SK-N-SH (cell line): Measurements from ENCODE around the gene SOD1. TPM values are rescaled to one million over a fixed set of nuclear protein-coding genes. Genes with fewer than 3 reads are reported as not detected.

ENCODE experiments used
- CTCF ChIA-PET: fragments of 300-600, 350-600 bp; formaldehyde crosslinking; extraction: SDS; loops from one replicate; lab custom pipeline; 2021; lab: Yijun Ruan, JAX
- POLR2A ChIA-PET: fragments of 350-600 bp; sonication (Branson Sonifier 250); formaldehyde crosslinking; extraction: SDS; loops from one replicate; lab custom pipeline; 2020; ENCODE audit warnings: antibody characterized with exemption, inconsistent platforms; lab: Yijun Ruan, JAX
- DNase-seq: peaks from one replicate; pipeline ENCODE4 v3.0.0; 2012
- H2AFZ ChIP-seq: fragments of 200-600 bp; sonication (generic); 2 replicates; pipeline ENCODE4 v1.8.1; 2016; ENCODE audit warnings: antibody characterized with exemption, mild to moderate bottlenecking, low read depth
- H3F3A ChIP-seq: fragments of 200-600 bp; sonication (generic); replicated peaks from 2 replicates; pipeline ENCODE3; 2016; ENCODE audit warnings: antibody characterized with exemption, mild to moderate bottlenecking; ENCODE audit not compliant: insufficient read depth
- H3K27ac ChIP-seq, 2 experiments: fragments of 200-500 bp in 1 of 2; fragments of 200-600 bp in 1 of 2; sonication (Bioruptor generic) in 1 of 2; sonication (generic), shearing (Covaris generic) in 1 of 2; 2 replicates each; pipeline versions ENCODE4 v1.5.1 to v1.6.1; 2014 to 2016; ENCODE audit warnings: low read depth in 2 of 2, inconsistent platforms in 1 of 2, low read length in 1 of 2, mild to moderate bottlenecking in 1 of 2, mixed read lengths in 1 of 2
- H3K27me3 ChIP-seq: fragments of 200-600 bp; sonication (generic), shearing (Covaris generic); 2 replicates; pipeline ENCODE4 v1.6.1; 2016; ENCODE audit warnings: mixed run types; ENCODE audit not compliant: insufficient read depth
- H3K36me3 ChIP-seq, 2 experiments: fragments of 200-500 bp in 1 of 2; fragments of 200-600 bp in 1 of 2; sonication (Bioruptor generic) in 1 of 2; sonication (generic) in 1 of 2; replicated peaks in 1 of 2; 2 replicates each; pipeline versions ENCODE3 to v1.5.1; 2014 to 2016; ENCODE audit warnings: low read length in 1 of 2, mild to moderate bottlenecking in 1 of 2; ENCODE audit not compliant: insufficient read depth in 2 of 2, control insufficient read depth in 1 of 2
- H3K4me1 ChIP-seq, 2 experiments: fragments of 200-500 bp in 1 of 2; fragments of 200-600 bp in 1 of 2; sonication (Bioruptor generic) in 1 of 2; sonication (generic), shearing (Covaris generic) in 1 of 2; 2 replicates each; pipeline versions ENCODE4 v1.5.1 to v1.6.1; 2014 to 2016; ENCODE audit warnings: low read depth in 1 of 2, low read length in 1 of 2, mixed run types in 1 of 2; ENCODE audit not compliant: insufficient read depth in 2 of 2, control insufficient read depth in 1 of 2
- H3K4me2 ChIP-seq: fragments of 200-600 bp; sonication (generic), shearing (Covaris generic); 2 replicates; pipeline ENCODE4 v1.6.1; 2017; ENCODE audit warnings: mixed run types
- H3K4me3 ChIP-seq, 2 experiments: fragments of 200-500 bp in 1 of 2; fragments of 200-600 bp in 1 of 2; sonication (Bioruptor generic) in 1 of 2; sonication (generic), shearing (Covaris generic) in 1 of 2; 2 replicates each; pipeline versions ENCODE4 v1.5.1 to v1.8.1; 2014 to 2016; ENCODE audit warnings: low read depth in 2 of 2, inconsistent platforms in 1 of 2, low read length in 1 of 2, mild to moderate bottlenecking in 1 of 2, mixed read lengths in 1 of 2, moderate library complexity in 1 of 2
- H3K79me2 ChIP-seq: fragments of 200-600 bp; sonication (generic); 2 replicates; pipeline ENCODE4 v1.8.1; 2017; ENCODE audit warnings: mild to moderate bottlenecking; ENCODE audit not compliant: insufficient read depth
- H3K9ac ChIP-seq: fragments of 200-600 bp; sonication (generic); 2 replicates; pipeline ENCODE4 v1.6.1; 2017; ENCODE audit warnings: mixed run types
- H3K9me2 ChIP-seq: fragments of 200-600 bp; sonication (generic); 2 replicates; pipeline ENCODE4 v1.6.1; 2017; ENCODE audit warnings: mixed run types
- H3K9me3 ChIP-seq: fragments of 200-600 bp; sonication (generic); 2 replicates; pipeline ENCODE4 v1.6.1; 2017; ENCODE audit warnings: mixed run types, mild to moderate bottlenecking, moderate library complexity
- H4K20me1 ChIP-seq: fragments of 200-600 bp; sonication (generic); 2 replicates; pipeline ENCODE4 v1.6.1; 2017; ENCODE audit warnings: mild to moderate bottlenecking, mixed run types; ENCODE audit not compliant: insufficient read depth
- CHD2 ChIP-seq: fragments of 150-350 bp; IDR thresholded peaks from 2 replicates; pipeline ENCODE4 v1.6.1; 2018; ENCODE audit warnings: low read length; ENCODE audit not compliant: partially characterized antibody
- FOSL2 ChIP-seq: IDR thresholded peaks from 2 replicates; pipeline ENCODE4 v1.4.0; 2012; ENCODE audit warnings: low read depth, mild to moderate bottlenecking, moderate library complexity, borderline replicate concordance
- MXI1 ChIP-seq: IDR thresholded peaks from 2 replicates; pipeline ENCODE4 v1.6.1; 2012; ENCODE audit warnings: mild to moderate bottlenecking, low read depth, low read length, improper control_type of control experiment
- NRF1 ChIP-seq: IDR thresholded peaks from 2 replicates; pipeline ENCODE4 v1.6.1; 2012; ENCODE audit warnings: low read depth, mild to moderate bottlenecking, low read length
- TEAD4 ChIP-seq: IDR thresholded peaks from 2 replicates; pipeline ENCODE4 v1.4.0; 2012; ENCODE audit warnings: mild to moderate bottlenecking, borderline replicate concordance; ENCODE audit not compliant: insufficient read depth
- YY1 ChIP-seq: IDR thresholded peaks from 2 replicates; pipeline ENCODE4 v1.4.0; 2012; ENCODE audit warnings: low read depth, mild to moderate bottlenecking
- WGBS: methylation state at CpG from one replicate; pipeline ENCODE4 v1.1.6; 2017; ENCODE audit warnings: low lambda C conversion rate; 5-methylcytosine and 5-hydroxymethylcytosine counted together
- polyA plus RNA-seq, 3 experiments: library from polyadenylated mRNA; depleted of rRNA; stranded (reverse); fragments of >200 nt; gene quantifications; 2 replicates each; pipeline ENCODE4 v1.2.3, GENCODE V29; 2012
- TF ChIP-seq, protein P1 (sequence below): fragments of 200-600 bp; sonication (generic); IDR thresholded peaks from 2 replicates; pipeline ENCODE4 v1.6.1; 2017; ENCODE audit warnings: antibody characterized with exemption, mild to moderate bottlenecking, moderate library complexity
- TF ChIP-seq, protein P2 (sequence below): IDR thresholded peaks from 2 replicates; pipeline ENCODE4 v1.6.1; 2012; ENCODE audit warnings: mild to moderate bottlenecking, low read depth, low read length, moderate library complexity
- TF ChIP-seq, protein P3 (sequence below): IDR thresholded peaks from 2 replicates; pipeline ENCODE4; 2012
- TF ChIP-seq, protein P4 (sequence below): IDR thresholded peaks from 2 replicates; pipeline ENCODE4 v1.4.0; 2012; ENCODE audit warnings: low read depth

Gene SOD1
- polyA plus RNA-seq, 1 of the 3 experiments (the other 2 are of a cell fraction) = 572 TPM

DNA sequence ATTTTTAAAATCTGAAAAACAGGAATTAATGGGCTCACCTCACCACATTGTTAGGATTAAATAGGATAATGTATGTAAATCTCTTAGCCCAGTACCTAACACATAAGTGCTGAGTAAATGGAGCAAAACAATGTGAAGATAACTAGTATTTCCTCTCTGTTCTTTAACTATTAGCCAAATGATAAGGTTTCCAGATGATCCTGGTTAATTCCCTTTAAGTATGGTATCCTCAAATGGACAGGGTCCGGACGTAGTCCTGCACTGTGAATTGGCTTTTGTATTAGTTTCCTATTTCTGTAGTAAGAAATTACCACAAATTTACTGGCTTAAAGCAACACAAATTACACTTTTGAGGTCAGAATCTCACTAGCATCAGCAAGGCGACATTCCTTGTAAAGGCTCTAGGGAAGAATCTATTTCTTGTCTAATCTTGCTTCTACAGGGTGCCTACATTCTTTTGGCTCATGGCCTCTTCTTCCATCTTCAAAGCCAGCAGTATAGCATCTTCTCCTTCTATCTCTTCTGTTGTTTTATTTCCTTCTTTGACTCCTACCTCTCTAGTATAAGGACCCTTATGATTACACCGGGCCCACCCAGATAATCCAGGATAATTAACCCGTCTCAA lies 55.4 kb downstream of the SOD1 start:
- no peaks in the 10 kb centered on the region for H3K9me3 ChIP-seq
- TF ChIP-seq, protein P1, sequence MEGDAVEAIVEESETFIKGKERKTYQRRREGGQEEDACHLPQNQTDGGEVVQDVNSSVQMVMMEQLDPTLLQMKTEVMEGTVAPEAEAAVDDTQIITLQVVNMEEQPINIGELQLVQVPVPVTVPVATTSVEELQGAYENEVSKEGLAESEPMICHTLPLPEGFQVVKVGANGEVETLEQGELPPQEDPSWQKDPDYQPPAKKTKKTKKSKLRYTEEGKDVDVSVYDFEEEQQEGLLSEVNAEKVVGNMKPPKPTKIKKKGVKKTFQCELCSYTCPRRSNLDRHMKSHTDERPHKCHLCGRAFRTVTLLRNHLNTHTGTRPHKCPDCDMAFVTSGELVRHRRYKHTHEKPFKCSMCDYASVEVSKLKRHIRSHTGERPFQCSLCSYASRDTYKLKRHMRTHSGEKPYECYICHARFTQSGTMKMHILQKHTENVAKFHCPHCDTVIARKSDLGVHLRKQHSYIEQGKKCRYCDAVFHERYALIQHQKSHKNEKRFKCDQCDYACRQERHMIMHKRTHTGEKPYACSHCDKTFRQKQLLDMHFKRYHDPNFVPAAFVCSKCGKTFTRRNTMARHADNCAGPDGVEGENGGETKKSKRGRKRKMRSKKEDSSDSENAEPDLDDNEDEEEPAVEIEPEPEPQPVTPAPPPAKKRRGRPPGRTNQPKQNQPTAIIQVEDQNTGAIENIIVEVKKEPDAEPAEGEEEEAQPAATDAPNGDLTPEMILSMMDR = no peak
- TF ChIP-seq, protein P2, sequence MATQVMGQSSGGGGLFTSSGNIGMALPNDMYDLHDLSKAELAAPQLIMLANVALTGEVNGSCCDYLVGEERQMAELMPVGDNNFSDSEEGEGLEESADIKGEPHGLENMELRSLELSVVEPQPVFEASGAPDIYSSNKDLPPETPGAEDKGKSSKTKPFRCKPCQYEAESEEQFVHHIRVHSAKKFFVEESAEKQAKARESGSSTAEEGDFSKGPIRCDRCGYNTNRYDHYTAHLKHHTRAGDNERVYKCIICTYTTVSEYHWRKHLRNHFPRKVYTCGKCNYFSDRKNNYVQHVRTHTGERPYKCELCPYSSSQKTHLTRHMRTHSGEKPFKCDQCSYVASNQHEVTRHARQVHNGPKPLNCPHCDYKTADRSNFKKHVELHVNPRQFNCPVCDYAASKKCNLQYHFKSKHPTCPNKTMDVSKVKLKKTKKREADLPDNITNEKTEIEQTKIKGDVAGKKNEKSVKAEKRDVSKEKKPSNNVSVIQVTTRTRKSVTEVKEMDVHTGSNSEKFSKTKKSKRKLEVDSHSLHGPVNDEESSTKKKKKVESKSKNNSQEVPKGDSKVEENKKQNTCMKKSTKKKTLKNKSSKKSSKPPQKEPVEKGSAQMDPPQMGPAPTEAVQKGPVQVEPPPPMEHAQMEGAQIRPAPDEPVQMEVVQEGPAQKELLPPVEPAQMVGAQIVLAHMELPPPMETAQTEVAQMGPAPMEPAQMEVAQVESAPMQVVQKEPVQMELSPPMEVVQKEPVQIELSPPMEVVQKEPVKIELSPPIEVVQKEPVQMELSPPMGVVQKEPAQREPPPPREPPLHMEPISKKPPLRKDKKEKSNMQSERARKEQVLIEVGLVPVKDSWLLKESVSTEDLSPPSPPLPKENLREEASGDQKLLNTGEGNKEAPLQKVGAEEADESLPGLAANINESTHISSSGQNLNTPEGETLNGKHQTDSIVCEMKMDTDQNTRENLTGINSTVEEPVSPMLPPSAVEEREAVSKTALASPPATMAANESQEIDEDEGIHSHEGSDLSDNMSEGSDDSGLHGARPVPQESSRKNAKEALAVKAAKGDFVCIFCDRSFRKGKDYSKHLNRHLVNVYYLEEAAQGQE = no peak
- TF ChIP-seq, protein P3, sequence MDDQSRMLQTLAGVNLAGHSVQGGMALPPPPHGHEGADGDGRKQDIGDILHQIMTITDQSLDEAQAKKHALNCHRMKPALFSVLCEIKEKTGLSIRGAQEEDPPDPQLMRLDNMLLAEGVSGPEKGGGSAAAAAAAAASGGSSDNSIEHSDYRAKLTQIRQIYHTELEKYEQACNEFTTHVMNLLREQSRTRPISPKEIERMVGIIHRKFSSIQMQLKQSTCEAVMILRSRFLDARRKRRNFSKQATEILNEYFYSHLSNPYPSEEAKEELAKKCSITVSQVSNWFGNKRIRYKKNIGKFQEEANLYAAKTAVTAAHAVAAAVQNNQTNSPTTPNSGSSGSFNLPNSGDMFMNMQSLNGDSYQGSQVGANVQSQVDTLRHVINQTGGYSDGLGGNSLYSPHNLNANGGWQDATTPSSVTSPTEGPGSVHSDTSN = no peak
- no peak for TF ChIP-seq NRF1
- TF ChIP-seq, protein P4, sequence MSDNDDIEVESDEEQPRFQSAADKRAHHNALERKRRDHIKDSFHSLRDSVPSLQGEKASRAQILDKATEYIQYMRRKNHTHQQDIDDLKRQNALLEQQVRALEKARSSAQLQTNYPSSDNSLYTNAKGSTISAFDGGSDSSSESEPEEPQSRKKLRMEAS = no peak
- no peak for TF ChIP-seq MXI1
- no peak for TF ChIP-seq YY1
- no peak for TF ChIP-seq TEAD4
- no peak for TF ChIP-seq FOSL2
- TF ChIP-seq CHD2 = no peak
- H3K36me3 ChIP-seq = no peaks in the 10 kb centered on the region
- H3K9ac ChIP-seq = no peak overlapping the region
- peak overlapping the region; percentile 18 to 39 for H3K27ac ChIP-seq
- H2AFZ ChIP-seq = no peak overlapping the region
- H3K79me2 ChIP-seq = peaks cover 100% of the 10 kb centered on the region
- H3K4me2 ChIP-seq = peak overlapping the region; percentile 26
- peaks cover 4 to 30% of the 10 kb centered on the region in 2 experiments; a peak in 3 of 4 replicates for H3K4me1 ChIP-seq
- DNase-seq = no peak
- H4K20me1 ChIP-seq = peaks cover 96% of the 10 kb centered on the region
- CTCF ChIA-PET = no interaction called here
- no peaks in the 10 kb centered on the region for H3K27me3 ChIP-seq
- H3K4me3 ChIP-seq = no peak overlapping the region
- WGBS = 96% methylated on average over 5 of the region's 5 CpGs
- H3K9me2 ChIP-seq = no peaks in the 10 kb centered on the region
- POLR2A ChIA-PET = no interaction called here
- H3F3A ChIP-seq = peaks cover 34% of the 10 kb centered on the region
